OCI-LY1 (cell line): ENCODE data around the gene WDR26.
"Not testable (repeated sequence)": the region's sequence is repeated elsewhere in the genome, so short reads cannot be mapped to it uniquely, and the experiment has no call there.

Source experiments
- H2AFZ ChIP-seq: fragments of 200-600 bp; sonication (generic), shearing (Covaris generic); 2 replicates; pipeline ENCODE4 v1.6.0; 2014; ENCODE audit warnings: antibody characterized with exemption, mild to moderate bottlenecking, low read length
- H3F3A ChIP-seq: fragments of 200-600 bp; sonication (generic), shearing (Covaris generic); 2 replicates; pipeline ENCODE4 v1.6.0; 2014; ENCODE audit warnings: mild to moderate bottlenecking, antibody characterized with exemption, low read length, moderate library complexity; ENCODE audit not compliant: insufficient read depth
- H3K27ac ChIP-seq: fragments of 200-600 bp; sonication (generic); 2 replicates; pipeline ENCODE4 v1.5.1; 2014; ENCODE audit warnings: low read length, mixed run types, mild to moderate bottlenecking, low read depth; ENCODE audit not compliant: poor library complexity, severe bottlenecking
- H3K27me3 ChIP-seq: fragments of 200-600 bp; sonication (generic); 2 replicates; pipeline ENCODE4 v1.6.0; 2014; ENCODE audit warnings: antibody characterized with exemption, mild to moderate bottlenecking, low read length, moderate library complexity; ENCODE audit not compliant: insufficient read depth
- H3K36me3 ChIP-seq: fragments of 200-600 bp; sonication (generic); 2 replicates; pipeline ENCODE4 v1.6.1; 2014; ENCODE audit warnings: mild to moderate bottlenecking, antibody characterized with exemption, low read length, moderate library complexity, mixed read lengths; ENCODE audit not compliant: insufficient read depth
- H3K4me1 ChIP-seq: fragments of 200-600 bp; sonication (generic); 2 replicates; pipeline ENCODE4 v1.5.1; 2014; ENCODE audit warnings: mild to moderate bottlenecking, low read length, moderate library complexity; ENCODE audit not compliant: insufficient read depth, severe bottlenecking
- H3K4me2 ChIP-seq: fragments of 200-600 bp; sonication (generic), shearing (Covaris generic); 2 replicates; pipeline ENCODE4 v1.6.1; 2014; ENCODE audit warnings: low read length
- H3K4me3 ChIP-seq: fragments of 200-600 bp; sonication (generic); 2 replicates; pipeline ENCODE4 v1.5.1; 2014; ENCODE audit warnings: low read length, low read depth, mild to moderate bottlenecking, mixed read lengths; ENCODE audit not compliant: poor library complexity, severe bottlenecking
- H3K79me2 ChIP-seq: fragments of 200-600 bp; shearing (Covaris generic); 2 replicates; pipeline ENCODE4 v1.6.1; 2016; ENCODE audit warnings: mixed run types, low read length, mixed read lengths; ENCODE audit not compliant: insufficient read depth
- H3K9ac ChIP-seq: fragments of 200-600 bp; sonication (generic), shearing (Covaris generic); 2 replicates; pipeline ENCODE4 v1.6.1; 2014; ENCODE audit warnings: mild to moderate bottlenecking, low read length, mixed read lengths
- H3K9me2 ChIP-seq: fragments of 200-600 bp; sonication (generic), shearing (Covaris generic); 2 replicates; pipeline ENCODE4 v1.6.1; 2014; ENCODE audit warnings: low read depth, mild to moderate bottlenecking, low read length, mixed read lengths
- H3K9me3 ChIP-seq: fragments of 200-600 bp; shearing (Covaris generic); 2 replicates; pipeline ENCODE4 v1.6.1; 2014; ENCODE audit warnings: low read length, mixed read lengths
- H4K20me1 ChIP-seq: fragments of 200-600 bp; sonication (generic), shearing (Covaris generic); 2 replicates; pipeline ENCODE4 v1.6.0; 2016; ENCODE audit warnings: mild to moderate bottlenecking, low read length; ENCODE audit not compliant: insufficient read depth
- CTCF ChIP-seq: fragments of 200-600 bp; sonication (generic), shearing (Covaris generic); IDR thresholded peaks from 2 replicates; pipeline ENCODE4 v1.5.1; 2017; ENCODE audit warnings: mild to moderate bottlenecking, antibody characterized with exemption, low read length, moderate library complexity, mixed read lengths
- EZH2 ChIP-seq: fragments of 200-600 bp; sonication (generic), shearing (Covaris generic); IDR thresholded peaks from 2 replicates; pipeline ENCODE4 v1.8.0; 2017; ENCODE audit warnings: borderline replicate concordance, mixed run types, mild to moderate bottlenecking, antibody characterized with exemption, low read length, moderate library complexity, mixed read lengths

WDR26 gene

GRCh38 chr1:224343679-224344078 lies 90.9 kb downstream of the WDR26 start:
- no peak overlapping the region for H3K27ac ChIP-seq
- no peak overlapping the region for H3K9ac ChIP-seq
- no peaks in the 10 kb centered on the region for H3K79me2 ChIP-seq
- no peaks in the 10 kb centered on the region for H3K9me2 ChIP-seq
- no peak overlapping the region for H2AFZ ChIP-seq
- TF ChIP-seq EZH2, result no peak
- TF ChIP-seq CTCF, result no peak
- H3F3A ChIP-seq, result no peaks in the 10 kb centered on the region
- no peaks in the 10 kb centered on the region; the same call in 1 of the 2 replicates for H3K36me3 ChIP-seq
- H3K9me3 ChIP-seq, result 0 out of 2 replicates have a peak, but pooled peaks cover 12% of the 10 kb centered on the region
- no peak overlapping the region for H3K4me2 ChIP-seq
- H3K4me3 ChIP-seq, result no peak overlapping the region
- H3K27me3 ChIP-seq, result peaks cover 4% of the 10 kb centered on the region; the same call in 1 of the 2 replicates
- H4K20me1 ChIP-seq, result no peaks in the 10 kb centered on the region
- no peaks in the 10 kb centered on the region for H3K4me1 ChIP-seq

- H3K79me2 ChIP-seq, H3K36me3 ChIP-seq, H3K4me1 ChIP-seq, H3K27me3 ChIP-seq, H3K27ac ChIP-seq, H4K20me1 ChIP-seq, H3K9me2 ChIP-seq, H3K9ac ChIP-seq, H3F3A ChIP-seq, H2AFZ ChIP-seq: not testable (repeated sequence)
- peak overlapping the region; percentile 52 for H3K4me2 ChIP-seq
- H3K4me3 ChIP-seq, result peak overlapping the region; percentile 50
- 0 out of 2 replicates have a peak, but pooled peaks cover 15% of the 10 kb centered on the region for H3K9me3 ChIP-seq
These were observed 93.9 kb downstream of the WDR26 start for GRCh38 chr1:224340453-224341384.

GRCh38 chr1:224339442-224340033 lies 95.1 kb downstream of the WDR26 start:
- Histone ChIP-seq H2AFZ (no peak overlapping the region), H4K20me1 (no peaks in the 10 kb centered on the region), H3K9me2 (no peaks in the 10 kb centered on the region), H3K4me1 (no peaks in the 10 kb centered on the region), H3K4me3 (no peak overlapping the region), H3F3A (no peaks in the 10 kb centered on the region), H3K79me2 (no peaks in the 10 kb centered on the region), H3K9ac (no peak overlapping the region), H3K27me3 (peaks cover 6% of the 10 kb centered on the region; the same call in 1 of the 2 replicates), H3K9me3 (0 out of 2 replicates have a peak, but pooled peaks cover 13% of the 10 kb centered on the region), H3K27ac (no peak overlapping the region), H3K4me2 (no peak overlapping the region), H3K36me3 (no peaks in the 10 kb centered on the region; the same call in 1 of the 2 replicates)
- TF ChIP-seq CTCF, result no peak
- no peak for TF ChIP-seq EZH2
